Keratinocyte (primary cell): ENCODE measurements around the gene BCO1. TPM values are rescaled to one million over a fixed set of nuclear protein-coding genes. Genes with fewer than 3 reads are reported as not detected.
"Not testable (repeated sequence)": the region's sequence is repeated elsewhere in the genome, so short reads cannot be mapped to it uniquely, and the experiment has no call there.

Source experiments
- DNase-seq: peaks from one replicate; pipeline ENCODE4 v3.0.0-alpha.2; 2011; ENCODE audit warnings: low read depth, missing footprints, low spot score
- FAIRE-seq: peaks from 2 replicates; lab custom pipeline; 2011; peaks lifted over from hg19 to GRCh38; lab: Jason Lieb, UNC
- H2AFZ ChIP-seq: 2 replicates; pipeline ENCODE4 v1.6.0; 2012; ENCODE audit warnings: low read length, control low read depth, inconsistent platforms; ENCODE audit not compliant: control insufficient read depth
- H3K27ac ChIP-seq: 2 replicates; pipeline ENCODE4 v1.5.1; 2011; ENCODE audit warnings: low read length; ENCODE audit not compliant: control insufficient read depth, insufficient read depth
- H3K27me3 ChIP-seq: 3 replicates; pipeline ENCODE4 v1.6.0; 2011; ENCODE audit warnings: low read length; ENCODE audit not compliant: control insufficient read depth, insufficient read depth; ENCODE audit errors: extremely low read depth
- H3K36me3 ChIP-seq, 2 experiments: 2 replicates in 1 of 2; 3 replicates in 1 of 2; pipeline ENCODE4 v1.5.1; 2011; ENCODE audit warnings: low read length in 2 of 2, mild to moderate bottlenecking in 1 of 2; ENCODE audit not compliant: control insufficient read depth in 2 of 2, insufficient read depth in 2 of 2; ENCODE audit errors: extremely low read depth in 1 of 2
- H3K4me1 ChIP-seq: 3 replicates; pipeline ENCODE4 v1.5.1; 2011; ENCODE audit warnings: low read length; ENCODE audit not compliant: control insufficient read depth, insufficient read depth; ENCODE audit errors: extremely low read depth
- H3K4me2 ChIP-seq: 3 replicates; pipeline ENCODE4 v1.6.0; 2011; ENCODE audit warnings: low read depth, low read length; ENCODE audit not compliant: control insufficient read depth, insufficient read depth; ENCODE audit errors: extremely low read depth
- H3K4me3 ChIP-seq, 3 experiments: fragments of 200-600 bp in 1 of 3; sonication (generic) in 1 of 3; 2 replicates in 2 of 3; 3 replicates in 1 of 3; pipeline ENCODE4 v1.5.1; 2011 to 2016; ENCODE audit warnings: low read length in 3 of 3, mild to moderate bottlenecking in 3 of 3, control low read depth in 2 of 3, inconsistent platforms in 1 of 3, low read depth in 1 of 3, mixed read lengths in 1 of 3, mixed run types in 1 of 3, moderate library complexity in 1 of 3; ENCODE audit not compliant: control insufficient read depth in 2 of 3, insufficient read depth in 2 of 3; ENCODE audit errors: extremely low read depth in 1 of 3
- H3K79me2 ChIP-seq: 2 replicates; pipeline ENCODE4 v1.6.0; 2012; ENCODE audit warnings: low read length; ENCODE audit not compliant: control insufficient read depth, insufficient read depth
- H3K9ac ChIP-seq: 3 replicates; pipeline ENCODE4 v1.6.0; 2011; ENCODE audit warnings: low read length; ENCODE audit not compliant: control insufficient read depth, insufficient read depth; ENCODE audit errors: extremely low read depth
- H3K9me1 ChIP-seq: 3 replicates; pipeline ENCODE4 v1.6.0; 2011; ENCODE audit warnings: low read length; ENCODE audit not compliant: control insufficient read depth, insufficient read depth; ENCODE audit errors: extremely low read depth
- H3K9me3 ChIP-seq: 2 replicates; pipeline ENCODE4 v1.5.1; 2012; ENCODE audit warnings: low read depth, low read length; ENCODE audit not compliant: control insufficient read depth
- H4K20me1 ChIP-seq: 3 replicates; pipeline ENCODE4 v1.6.0; 2011; ENCODE audit warnings: low read length; ENCODE audit not compliant: control insufficient read depth, insufficient read depth; ENCODE audit errors: extremely low read depth
- EZH2 ChIP-seq: IDR thresholded peaks from one replicate; pipeline ENCODE4 v1.6.1; 2012; ENCODE audit warnings: inconsistent platforms, mild to moderate bottlenecking, low read length, moderate library complexity
- dilution Hi-C: fragments of 300-500 bp; cut with MboI; formaldehyde crosslinking; loops from one replicate; pipeline ENCODE4 v1.7.0; 2020; ENCODE audit warnings: low sequenced_read_pairs; ENCODE audit not compliant: extremely low pct_ligation_motif_present
- polyA plus RNA-seq, 5 experiments: library from polyadenylated mRNA; depleted of rRNA in 3 of 5; stranded (reverse) in 3 of 5; stranded (forward) in 1 of 5; unstranded in 1 of 5; fragments of >200 nt; gene quantifications; 1 replicate in 1 of 5; 2 replicates in 3 of 5; 3 replicates in 1 of 5; pipeline versions ENCODE4 v1.2.1 to v1.2.3, GENCODE V29; 2011 to 2012; ENCODE audit warnings: missing spikeins in 2 of 5, low read depth in 1 of 5, low replicate concordance in 1 of 5
- TF ChIP-seq, protein P1 (sequence below), 3 experiments: IDR thresholded peaks in 1 of 3; conservative IDR thresholded peaks in 1 of 3; optimal IDR thresholded peaks in 1 of 3; 2 replicates in 2 of 3; 3 replicates in 1 of 3; pipeline versions ENCODE3 to v1.5.1; 2011; ENCODE audit warnings: low read length in 3 of 3, mild to moderate bottlenecking in 3 of 3, moderate library complexity in 2 of 3, control low read depth in 1 of 3, inconsistent platforms in 1 of 3; ENCODE audit not compliant: insufficient read depth in 2 of 3; ENCODE audit errors: extremely low read depth in 1 of 3

Gene BCO1
- polyA plus RNA-seq, 1 donor (not counting 4 experiments of a cell fraction or from before 2014, with no cell fraction given): 0.07 TPM

DNA sequence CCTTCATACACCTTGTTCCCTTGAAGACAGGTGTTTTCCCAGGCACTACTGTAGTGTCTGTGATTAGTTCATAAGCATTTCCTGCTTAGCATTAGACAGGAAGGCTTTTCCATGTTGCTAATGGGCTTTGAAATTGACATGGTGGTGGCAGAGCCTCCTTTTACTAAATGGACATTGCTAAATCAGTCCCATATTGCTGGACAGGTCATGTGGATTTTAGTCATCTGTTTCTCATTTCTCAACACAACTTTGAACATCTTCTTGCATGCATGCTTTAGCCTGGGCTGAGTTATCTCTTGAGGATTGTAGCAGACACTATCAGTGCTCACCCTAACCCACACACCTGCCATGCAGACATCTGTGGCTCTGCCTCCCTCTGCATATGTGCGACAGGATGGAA lies 13.7 kb upstream of the BCO1 start:
- Histone ChIP-seq H3K27ac (no peak overlapping the region), H3K4me2 (no peak overlapping the region), H3K36me3 (no peaks in the 10 kb centered on the region), H3K4me1 (no peaks in the 10 kb centered on the region), H2AFZ (no peak overlapping the region), H4K20me1 (no peaks in the 10 kb centered on the region), H3K9ac (no peak overlapping the region), H3K79me2 (no peaks in the 10 kb centered on the region), H3K9me3 (no peaks in the 10 kb centered on the region), H3K27me3 (peaks cover 13% of the 10 kb centered on the region), H3K4me3 (no peak overlapping the region), H3K9me1 (no peaks in the 10 kb centered on the region)
- TF ChIP-seq, protein P1, sequence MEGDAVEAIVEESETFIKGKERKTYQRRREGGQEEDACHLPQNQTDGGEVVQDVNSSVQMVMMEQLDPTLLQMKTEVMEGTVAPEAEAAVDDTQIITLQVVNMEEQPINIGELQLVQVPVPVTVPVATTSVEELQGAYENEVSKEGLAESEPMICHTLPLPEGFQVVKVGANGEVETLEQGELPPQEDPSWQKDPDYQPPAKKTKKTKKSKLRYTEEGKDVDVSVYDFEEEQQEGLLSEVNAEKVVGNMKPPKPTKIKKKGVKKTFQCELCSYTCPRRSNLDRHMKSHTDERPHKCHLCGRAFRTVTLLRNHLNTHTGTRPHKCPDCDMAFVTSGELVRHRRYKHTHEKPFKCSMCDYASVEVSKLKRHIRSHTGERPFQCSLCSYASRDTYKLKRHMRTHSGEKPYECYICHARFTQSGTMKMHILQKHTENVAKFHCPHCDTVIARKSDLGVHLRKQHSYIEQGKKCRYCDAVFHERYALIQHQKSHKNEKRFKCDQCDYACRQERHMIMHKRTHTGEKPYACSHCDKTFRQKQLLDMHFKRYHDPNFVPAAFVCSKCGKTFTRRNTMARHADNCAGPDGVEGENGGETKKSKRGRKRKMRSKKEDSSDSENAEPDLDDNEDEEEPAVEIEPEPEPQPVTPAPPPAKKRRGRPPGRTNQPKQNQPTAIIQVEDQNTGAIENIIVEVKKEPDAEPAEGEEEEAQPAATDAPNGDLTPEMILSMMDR (optimal IDR thresholded peaks at IDR 0.05 in 1 of 3, IDR thresholded peaks at IDR 0.05 in 1 of 3, conservative IDR thresholded peaks at IDR 0.05 in 1 of 3; ENCODE audit: extremely low read depth in 1 of 3, insufficient read depth in 2 of 3, low read length in 3 of 3): no peak
- TF ChIP-seq EZH2: no peak
- DNase-seq (no peak), FAIRE-seq (no peak)
- dilution Hi-C loops: no loop called here

DNA sequence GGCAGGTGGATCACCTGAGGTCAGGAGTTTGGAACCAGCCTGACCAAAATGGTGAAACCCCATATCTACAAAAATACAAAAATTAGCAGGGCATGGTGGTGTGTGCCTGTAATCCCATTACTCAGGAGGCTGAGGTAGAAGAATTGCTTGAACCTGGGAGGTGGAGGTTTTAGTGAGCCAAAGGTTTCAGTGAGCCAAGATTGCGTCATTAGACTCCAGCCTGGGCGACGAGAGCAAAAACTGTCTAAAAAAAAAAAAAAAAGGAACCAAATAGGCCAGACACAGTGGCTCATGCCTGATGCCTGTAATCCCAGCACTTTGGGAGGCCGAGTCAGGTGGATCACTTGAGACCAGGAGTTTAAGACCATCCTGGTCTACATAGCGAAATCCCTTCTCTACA lies 12.8 kb upstream of the BCO1 start:
- H3K27ac ChIP-seq, H3K9me1 ChIP-seq, H3K79me2 ChIP-seq, H3K9me3 ChIP-seq, H3K4me3 ChIP-seq, H3K4me1 ChIP-seq, H4K20me1 ChIP-seq, H3K9ac ChIP-seq, dilution Hi-C loops, DNase-seq, H3K4me2 ChIP-seq, H3K36me3 ChIP-seq, H2AFZ ChIP-seq, FAIRE-seq: not testable (repeated sequence)
- H3K27me3 ChIP-seq: peaks cover 16% of the 10 kb centered on the region

GRCh38 chr16:81227785-81228184 lies 10.7 kb upstream of the BCO1 start:
- Histone ChIP-seq H2AFZ (no peak overlapping the region), H3K9me1 (no peaks in the 10 kb centered on the region), H3K4me1 (no peaks in the 10 kb centered on the region), H3K9me3 (no peaks in the 10 kb centered on the region), H3K9ac (no peak overlapping the region), H3K27ac (no peak overlapping the region), H3K4me3 (no peak overlapping the region), H4K20me1 (no peaks in the 10 kb centered on the region), H3K79me2 (no peaks in the 10 kb centered on the region), H3K4me2 (no peak overlapping the region), H3K36me3 (no peaks in the 10 kb centered on the region), H3K27me3 (peaks cover 18% of the 10 kb centered on the region)
- no peak for FAIRE-seq
- dilution Hi-C loops: no loop called here
- TF ChIP-seq EZH2: no peak
- TF ChIP-seq, protein P1 (optimal IDR thresholded peaks at IDR 0.05 in 1 of 3, IDR thresholded peaks at IDR 0.05 in 1 of 3, conservative IDR thresholded peaks at IDR 0.05 in 1 of 3; ENCODE audit: extremely low read depth in 1 of 3, insufficient read depth in 2 of 3, low read length in 3 of 3): no peak
- no peak for DNase-seq
